K562 (cell line): ENCODE results near the gene C2CD2L. TPM values are rescaled to one million over a fixed set of nuclear protein-coding genes. Genes with fewer than 3 reads are reported as not detected.

ENCODE experiments used
- BRCA1 ChIP-seq, 2 experiments: fragments of 450-650 bp in 1 of 2; sonication (generic) in 1 of 2; formaldehyde crosslinking in 1 of 2; IDR thresholded peaks; 2 replicates each; pipeline versions ENCODE4 v1.5.0 to v1.6.1; 2017 to 2020; ENCODE audit warnings: mild to moderate bottlenecking in 1 of 2, missing genetic modification reagents in 1 of 2
- CC2D1A ChIP-seq: fragments of 450-650 bp; IDR thresholded peaks from 2 replicates; pipeline ENCODE4 v1.6.1; 2017; ENCODE audit warnings: mild to moderate bottlenecking
- CREB1 ChIP-seq, 2 experiments: sonication (generic) in 1 of 2; formaldehyde crosslinking in 1 of 2; IDR thresholded peaks; 2 replicates each; pipeline versions ENCODE4 v1.6.1 to v1.8.0; 2012 to 2022; ENCODE audit warnings: inconsistent platforms in 1 of 2, mild to moderate bottlenecking in 1 of 2, missing genetic modification reagents in 1 of 2, moderate library complexity in 1 of 2
- EGR1 ChIP-seq: fragments of 450-650 bp; conservative IDR thresholded peaks from 2 replicates; pipeline ENCODE4 v1.6.1; 2017; ENCODE audit warnings: mild to moderate bottlenecking
- GATA2 ChIP-seq: sonication (generic); formaldehyde crosslinking; IDR thresholded peaks from 2 replicates; pipeline ENCODE4 v1.4.0; 2020; ENCODE audit warnings: mild to moderate bottlenecking, missing genetic modification reagents
- KAT2B ChIP-seq: IDR thresholded peaks from one replicate; pipeline ENCODE4 v1.6.1; 2012; ENCODE audit warnings: low read depth, mild to moderate bottlenecking, control low read depth, inconsistent platforms, low read length, moderate library complexity
- KLF6 ChIP-seq: fragments of 250-450 bp; sonication (Bioruptor Pico); IDR thresholded peaks from 2 replicates; pipeline ENCODE4 v1.4.0; 2020; ENCODE audit warnings: mild to moderate bottlenecking, moderate library complexity, borderline replicate concordance
- LEF1 ChIP-seq: fragments of 450-650 bp; IDR thresholded peaks from 2 replicates; pipeline ENCODE4 v1.6.1; 2016; ENCODE audit warnings: mild to moderate bottlenecking
- MYNN ChIP-seq, 2 experiments: sonication (generic); formaldehyde crosslinking in 1 of 2; IDR thresholded peaks; 2 replicates each; pipeline versions ENCODE4 v1.5.0 to v1.6.1; 2016 to 2020; ENCODE audit warnings: antibody characterized with exemption in 1 of 2, missing genetic modification reagents in 1 of 2
- NEUROD1 ChIP-seq: fragments of 150-350 bp; IDR thresholded peaks from 2 replicates; pipeline ENCODE4 v1.6.1; 2014; ENCODE audit warnings: borderline replicate concordance, low read length, low read depth; ENCODE audit not compliant: partially characterized antibody
- NR2C1 ChIP-seq, 2 experiments: fragments of 450-650 bp; IDR thresholded peaks; 2 replicates each; pipeline ENCODE4 v1.6.1; 2017; ENCODE audit warnings: mild to moderate bottlenecking in 2 of 2, antibody characterized with exemption in 1 of 2, inconsistent platforms in 1 of 2, missing compliant biosample characterization in 1 of 2, missing genetic modification characterization in 1 of 2
- PML ChIP-seq: IDR thresholded peaks from 2 replicates; pipeline ENCODE4 v1.6.1; 2012; ENCODE audit warnings: low read length, inconsistent platforms
- POLR2AphosphoS5 ChIP-seq: IDR thresholded peaks from 2 replicates; pipeline ENCODE4 v1.6.1; 2011; ENCODE audit warnings: mild to moderate bottlenecking, low read depth, low read length, moderate library complexity; ENCODE audit not compliant: control insufficient read depth, insufficient read depth
- RBBP5 ChIP-seq: fragments of 200-600 bp; sonication (generic); IDR thresholded peaks from 2 replicates; pipeline ENCODE4 v1.6.1; 2012; ENCODE audit warnings: borderline replicate concordance, mild to moderate bottlenecking, low read length, control low read depth, inconsistent platforms; ENCODE audit not compliant: insufficient read depth, poor library complexity, severe bottlenecking
- RHOXF2B ChIP-seq: fragments of 250-450 bp; sonication (Bioruptor Pico); conservative IDR thresholded peaks from 2 replicates; pipeline ENCODE4 v1.5.1; 2021
- RNF2 ChIP-seq: sonication (generic); IDR thresholded peaks from 2 replicates; pipeline ENCODE4 v1.6.1; 2016
- SMAD1 ChIP-seq: fragments of 150-350 bp; IDR thresholded peaks from 2 replicates; pipeline ENCODE4 v1.6.1; 2014; ENCODE audit warnings: low read length, low read depth; ENCODE audit not compliant: partially characterized antibody
- TARDBP ChIP-seq: fragments of 450-650 bp; IDR thresholded peaks from 2 replicates; pipeline ENCODE4 v1.6.1; 2016
- XRCC5 ChIP-seq: fragments of 200-400 bp; formaldehyde crosslinking; IDR thresholded peaks from 2 replicates; pipeline ENCODE4 v1.6.1; 2017; ENCODE audit warnings: low read depth, mild to moderate bottlenecking, low read length
- ZFX ChIP-seq: sonication (generic); formaldehyde crosslinking; IDR thresholded peaks from 2 replicates; pipeline ENCODE4 v1.8.0; 2022; ENCODE audit warnings: mild to moderate bottlenecking, missing genetic modification reagents, moderate library complexity
- ZNF217 ChIP-seq: sonication (generic); formaldehyde crosslinking; IDR thresholded peaks from 2 replicates; pipeline ENCODE4 v1.8.0; 2022; ENCODE audit warnings: mild to moderate bottlenecking, missing genetic modification reagents
- ZNF24 ChIP-seq: fragments of 450-650 bp; IDR thresholded peaks from 2 replicates; pipeline ENCODE4 v1.6.1; 2016
- polyA plus RNA-seq, 8 experiments: library from polyadenylated mRNA; depleted of rRNA in 4 of 8; stranded (reverse) in 5 of 8; unstranded in 3 of 8; fragments of >200 nt; fragmentation: Nextera tagmentation in 2 of 8; fragmentation: Illumina TruSeq in 1 of 8; extraction: Ambion mirVana in 2 of 8; extraction: Trizol in 1 of 8; gene quantifications; 2 replicates each; pipeline versions ENCODE4 v1.2.1 to v1.2.3, GENCODE V29; 2011 to 2014; ENCODE audit warnings: inconsistent platforms in 1 of 8, missing spikeins in 1 of 8
- total RNA-seq, 7 experiments: library from RNA; depleted of rRNA in 6 of 7; stranded (reverse); fragments of >200 nt in 6 of 7; fragmentation: Illumina TruSeq in 2 of 7; extraction: Trizol in 2 of 7; gene quantifications; 2 replicates each; pipeline versions ENCODE4 v1.2.1 to v1.2.3, GENCODE V29; 2011 to 2021; ENCODE audit warnings: low replicate concordance in 1 of 7
- TF ChIP-seq, protein P1 (sequence below), 2 experiments: fragments of 450-650 bp in 1 of 2; sonication (generic) in 1 of 2; formaldehyde crosslinking in 1 of 2; IDR thresholded peaks in 1 of 2; conservative IDR thresholded peaks in 1 of 2; 2 replicates each; pipeline versions ENCODE4 v1.6.1 to v1.8.1; 2016 to 2023; ENCODE audit warnings: mild to moderate bottlenecking in 2 of 2, moderate library complexity in 2 of 2, inconsistent platforms in 1 of 2, missing genetic modification reagents in 1 of 2
- TF ChIP-seq, protein P2 (sequence below): sonication (generic); formaldehyde crosslinking; IDR thresholded peaks from 2 replicates; pipeline ENCODE4 v1.8.0; 2022; ENCODE audit warnings: missing genetic modification reagents, mild to moderate bottlenecking, moderate library complexity, borderline replicate concordance
- TF ChIP-seq, protein P3 (sequence below): fragments of 450-650 bp; IDR thresholded peaks from 2 replicates; pipeline ENCODE4 v1.6.1; 2016; ENCODE audit warnings: mild to moderate bottlenecking

Gene C2CD2L
- total and polyA plus RNA-seq, 9 of the 15 experiments (the other 6 are each of a cell fraction or from before 2014, with no cell fraction given): 0.66 to 41.2 (median 14.8) TPM

GRCh38 chr11:119085437-119085847 lies 21.7 kb upstream of the C2CD2L start (continued):
- peak; percentile 82 for TF ChIP-seq EGR1
- no peak for TF ChIP-seq BRCA1 (IDR thresholded peaks at IDR 0.05)
- no peak for TF ChIP-seq BRCA1 (CRISPR knock-in tag; IDR thresholded peaks at IDR 0.05)
- TF ChIP-seq XRCC5: 0 out of 2 replicates have a peak, but pooled peaks have one; percentile 65
- TF ChIP-seq LEF1: 0 out of 2 replicates have a peak, but pooled peaks have one; percentile 46
- TF ChIP-seq, protein P1, sequence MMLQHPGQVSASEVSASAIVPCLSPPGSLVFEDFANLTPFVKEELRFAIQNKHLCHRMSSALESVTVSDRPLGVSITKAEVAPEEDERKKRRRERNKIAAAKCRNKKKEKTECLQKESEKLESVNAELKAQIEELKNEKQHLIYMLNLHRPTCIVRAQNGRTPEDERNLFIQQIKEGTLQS (IDR thresholded peaks at IDR 0.05): 0 out of 2 replicates have a peak, but pooled peaks have one; percentile 8
- TF ChIP-seq, protein P1 (CRISPR knock-in tag; conservative IDR thresholded peaks at IDR 0.05): no peak
- TF ChIP-seq, protein P2, sequence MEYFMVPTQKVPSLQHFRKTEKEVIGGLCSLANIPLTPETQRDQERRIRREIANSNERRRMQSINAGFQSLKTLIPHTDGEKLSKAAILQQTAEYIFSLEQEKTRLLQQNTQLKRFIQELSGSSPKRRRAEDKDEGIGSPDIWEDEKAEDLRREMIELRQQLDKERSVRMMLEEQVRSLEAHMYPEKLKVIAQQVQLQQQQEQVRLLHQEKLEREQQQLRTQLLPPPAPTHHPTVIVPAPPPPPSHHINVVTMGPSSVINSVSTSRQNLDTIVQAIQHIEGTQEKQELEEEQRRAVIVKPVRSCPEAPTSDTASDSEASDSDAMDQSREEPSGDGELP: peak; percentile 89
- TF ChIP-seq NEUROD1: peak; percentile 73
- no peak for TF ChIP-seq ZNF217 (CRISPR knock-in tag)
- TF ChIP-seq NR2C1 (IDR thresholded peaks at IDR 0.05): no peak
- 0 out of 2 replicates have a peak, but pooled peaks have one; percentile 15 for TF ChIP-seq NR2C1 (tag; IDR thresholded peaks at IDR 0.05)
- TF ChIP-seq, protein P3, sequence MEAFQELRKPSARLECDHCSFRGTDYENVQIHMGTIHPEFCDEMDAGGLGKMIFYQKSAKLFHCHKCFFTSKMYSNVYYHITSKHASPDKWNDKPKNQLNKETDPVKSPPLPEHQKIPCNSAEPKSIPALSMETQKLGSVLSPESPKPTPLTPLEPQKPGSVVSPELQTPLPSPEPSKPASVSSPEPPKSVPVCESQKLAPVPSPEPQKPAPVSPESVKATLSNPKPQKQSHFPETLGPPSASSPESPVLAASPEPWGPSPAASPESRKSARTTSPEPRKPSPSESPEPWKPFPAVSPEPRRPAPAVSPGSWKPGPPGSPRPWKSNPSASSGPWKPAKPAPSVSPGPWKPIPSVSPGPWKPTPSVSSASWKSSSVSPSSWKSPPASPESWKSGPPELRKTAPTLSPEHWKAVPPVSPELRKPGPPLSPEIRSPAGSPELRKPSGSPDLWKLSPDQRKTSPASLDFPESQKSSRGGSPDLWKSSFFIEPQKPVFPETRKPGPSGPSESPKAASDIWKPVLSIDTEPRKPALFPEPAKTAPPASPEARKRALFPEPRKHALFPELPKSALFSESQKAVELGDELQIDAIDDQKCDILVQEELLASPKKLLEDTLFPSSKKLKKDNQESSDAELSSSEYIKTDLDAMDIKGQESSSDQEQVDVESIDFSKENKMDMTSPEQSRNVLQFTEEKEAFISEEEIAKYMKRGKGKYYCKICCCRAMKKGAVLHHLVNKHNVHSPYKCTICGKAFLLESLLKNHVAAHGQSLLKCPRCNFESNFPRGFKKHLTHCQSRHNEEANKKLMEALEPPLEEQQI: peak; percentile 48; the same call in 1 of the 2 replicates
- no peak for TF ChIP-seq KLF6 (CRISPR knock-in tag)
- TF ChIP-seq GATA2 (CRISPR knock-in tag): peak; percentile 94
- TF ChIP-seq SMAD1: peak; percentile 28
- peak; percentile 89 for TF ChIP-seq PML
- 0 out of 2 replicates have a peak, but pooled peaks have one; percentile 26 for TF ChIP-seq CREB1 (IDR thresholded peaks at IDR 0.05)
- no peak for TF ChIP-seq CREB1 (CRISPR knock-in tag; IDR thresholded peaks at IDR 0.05)
- 0 out of 2 replicates have a peak, but pooled peaks have one; percentile 47 for TF ChIP-seq RHOXF2B (CRISPR knock-in tag)
- peak; percentile 40 for TF ChIP-seq RBBP5
- peak; percentile 95 for TF ChIP-seq POLR2AphosphoS5
- peak; percentile 88; the same call in 1 of the 2 replicates for TF ChIP-seq MYNN (IDR thresholded peaks at IDR 0.05)
- TF ChIP-seq MYNN (CRISPR knock-in tag; IDR thresholded peaks at IDR 0.05): no peak
- TF ChIP-seq KAT2B: no peak
- peak; percentile 81 for TF ChIP-seq RNF2
- 0 out of 2 replicates have a peak, but pooled peaks have one; percentile 14 for TF ChIP-seq ZNF24
- TF ChIP-seq CC2D1A: peak; percentile 74; the same call in 1 of the 2 replicates
- peak; percentile 88 for TF ChIP-seq ZFX
- TF ChIP-seq TARDBP: no peak
